ENCODE results near the gene VCP.
"Not testable (repeated sequence)": the region's sequence is repeated elsewhere in the genome, so short reads cannot be mapped to it uniquely, and the experiment has no call there.

VCP gene

GRCh38 chr9:35060548-35061207, 11.7 kb downstream of the VCP start:
- no peak for DNase-seq (ENCODE audit: low read depth in 2 of 2)

- DNase-seq (ENCODE audit: low read depth in 2 of 2) = no peak
Measured at GRCh38 chr9:35059438-35059837, 13.0 kb downstream of the VCP start.

- DNase-seq (ENCODE audit: low read depth in 2 of 2) = no peak
Measured at GRCh38 chr9:35057271-35057620, 15.2 kb downstream of the VCP start.

- DNase-seq (ENCODE audit: low read depth in 2 of 2) = no peak
Measured at GRCh38 chr9:35056571-35057270, 15.7 kb downstream of the VCP start.

GRCh38 chr9:35054871-35055644, 17.4 kb downstream of the VCP start:
- no peak for DNase-seq (ENCODE audit: low read depth in 2 of 2)

GRCh38 chr9:35054185-35054835, 18.1 kb downstream of the VCP start:
- no peak for DNase-seq (ENCODE audit: low read depth in 2 of 2)

GRCh38 chr9:35051069-35051967, 21.1 kb downstream of the VCP start:
- peak in 1 of 2 donors; percentile 36 for DNase-seq (ENCODE audit: low read depth in 2 of 2)

- DNase-seq (ENCODE audit: low read depth in 2 of 2) = no peak
Measured at GRCh38 chr9:35048511-35048910, 23.9 kb downstream of the VCP start.

GRCh38 chr9:35044071-35044470, 28.4 kb downstream of the VCP start:
- DNase-seq (ENCODE audit: low read depth in 2 of 2) = no peak

- no peak for DNase-seq (ENCODE audit: low read depth in 2 of 2)
Measured at GRCh38 chr9:35042891-35043545, 29.4 kb downstream of the VCP start.

- no peak for DNase-seq (ENCODE audit: low read depth in 2 of 2)
Measured at GRCh38 chr9:35042081-35042604, 30.3 kb downstream of the VCP start.

- peak; percentile 25 to 27 for DNase-seq (ENCODE audit: low read depth in 2 of 2)
Measured at GRCh38 chr9:35035851-35036701, 36.3 kb downstream of the VCP start.

GRCh38 chr9:35033101-35033500, 39.3 kb downstream of the VCP start:
- no peak for DNase-seq (ENCODE audit: low read depth in 2 of 2)

- no peak for DNase-seq (ENCODE audit: low read depth in 2 of 2)
Measured at GRCh38 chr9:35029852-35030251, 42.6 kb downstream of the VCP start.

GRCh38 chr9:35029241-35029640, 43.2 kb downstream of the VCP start:
- no peak for DNase-seq (ENCODE audit: low read depth in 2 of 2)

- DNase-seq (ENCODE audit: low read depth in 2 of 2) = no peak
Measured at GRCh38 chr9:35028341-35028740, 44.1 kb downstream of the VCP start.

- no peak for DNase-seq (ENCODE audit: low read depth in 2 of 2)
Measured at GRCh38 chr9:35027860-35028259, 44.6 kb downstream of the VCP start.

- no peak for DNase-seq (ENCODE audit: low read depth in 2 of 2)
Measured at GRCh38 chr9:35027374-35027773, 45.1 kb downstream of the VCP start.

- DNase-seq (ENCODE audit: low read depth in 2 of 2) = no peak
Measured at GRCh38 chr9:35026671-35027070, 45.8 kb downstream of the VCP start.

GRCh38 chr9:35023443-35023842, 49.0 kb downstream of the VCP start:
- not testable (repeated sequence) for DNase-seq (ENCODE audit: low read depth in 2 of 2)

Measured in stimulated activated CD4-positive, alpha-beta T cell treated with anti-CD3 and anti-CD28 coated beads, Interleukin-15, amount 100 ng/mL, for 48 hours (primary cell).